PC-3 (cell line): ENCODE results near the gene FGF12. TPM values are rescaled to one million over a fixed set of nuclear protein-coding genes. Genes with fewer than 3 reads are reported as not detected.

Source experiments
- ATAC-seq: fragments of 200-7000 bp; cut with Tn5 transposase; 2 replicates; pipeline ENCODE4 v1.9.1; 2020; ENCODE audit warnings: mild to moderate bottlenecking, moderate library complexity
- BruUV-seq: library from RNA; stranded (reverse); fragments of 400-500 nt; replicated peaks from 2 replicates; lab custom pipeline; 2021; lab: Mats Ljungman, UMichigan
- CTCF ChIA-PET: fragments of 300-600 bp; sonication (Branson Sonifier 250); formaldehyde crosslinking; loops from one replicate; lab custom pipeline; 2022; ENCODE audit warnings: antibody characterized with exemption; lab: Charles Lee
- POLR2A ChIA-PET: fragments of 300-600 bp; sonication (Branson Sonifier 250); formaldehyde crosslinking; loops from one replicate; lab custom pipeline; 2022; ENCODE audit warnings: antibody characterized with exemption; ENCODE audit not compliant: unreplicated experiment; lab: Charles Lee
- DNase-seq: peaks from one replicate; pipeline ENCODE4 v3.0.0-alpha.2; 2015
- H2AFZ ChIP-seq: fragments of 300-600 bp; sonication (generic); 2 replicates; pipeline ENCODE4 v1.6.0; 2016; ENCODE audit warnings: antibody characterized with exemption, low read length
- H3F3A ChIP-seq: fragments of 300-600 bp; sonication (generic); one replicate; pipeline ENCODE4 v1.6.0; 2017; ENCODE audit warnings: antibody characterized with exemption, low read length, control low read depth, mild to moderate bottlenecking; ENCODE audit not compliant: unreplicated experiment
- H3K27ac ChIP-seq: fragments of 300-600 bp; sonication (generic); 2 replicates; pipeline ENCODE4 v1.5.1; 2016; ENCODE audit warnings: mild to moderate bottlenecking, low read length
- H3K27me3 ChIP-seq: fragments of 300-600 bp; sonication (generic); 2 replicates; pipeline ENCODE4 v1.6.1; 2016; ENCODE audit warnings: low read length, mixed read lengths
- H3K36me3 ChIP-seq: fragments of 300-600 bp; sonication (generic); 2 replicates; pipeline ENCODE4 v1.6.1; 2016; ENCODE audit warnings: low read depth, mixed run types, low read length, mixed read lengths
- H3K4me1 ChIP-seq: fragments of 300-600 bp; sonication (generic); 2 replicates; pipeline ENCODE4 v1.5.1; 2016; ENCODE audit warnings: low read length; ENCODE audit not compliant: insufficient read depth
- H3K4me2 ChIP-seq: fragments of 300-600 bp; sonication (generic); 2 replicates; pipeline ENCODE4 v1.6.0; 2016; ENCODE audit warnings: low read length
- H3K4me3 ChIP-seq: fragments of 300-600 bp; sonication (generic); 2 replicates; pipeline ENCODE4 v1.5.1; 2016; ENCODE audit warnings: mild to moderate bottlenecking, low read length, mixed read lengths
- H3K79me2 ChIP-seq: fragments of 300-600 bp; sonication (generic); 2 replicates; pipeline ENCODE4 v1.6.1; 2017; ENCODE audit warnings: low read length, mixed read lengths
- H3K9ac ChIP-seq: fragments of 300-600 bp; sonication (generic); 2 replicates; pipeline ENCODE4 v1.6.0; 2016; ENCODE audit warnings: mild to moderate bottlenecking, low read length
- H3K9me2 ChIP-seq: fragments of 300-600 bp; sonication (generic); replicated peaks from 2 replicates; pipeline ENCODE4 v1.6.1; 2016; ENCODE audit warnings: mixed run types, low read length, mixed read lengths
- H3K9me3 ChIP-seq: fragments of 300-600 bp; sonication (generic); 2 replicates; pipeline ENCODE4 v1.6.1; 2016; ENCODE audit warnings: low read length, mixed read lengths
- H4K20me1 ChIP-seq: fragments of 300-600 bp; sonication (generic); 2 replicates; pipeline ENCODE4 v1.6.1; 2016; ENCODE audit warnings: low read length, mixed read lengths
- CTCF ChIP-seq: fragments of 300-600 bp; sonication (generic); conservative IDR thresholded peaks from 2 replicates; pipeline ENCODE4 v1.5.1; 2017; ENCODE audit warnings: antibody characterized with exemption, low read depth, mild to moderate bottlenecking, low read length
- EZH2 ChIP-seq: fragments of 300-600 bp; sonication (generic); IDR thresholded peaks from one replicate; pipeline ENCODE4 v1.6.1; 2017; ENCODE audit warnings: antibody characterized with exemption, mild to moderate bottlenecking, low read length; ENCODE audit not compliant: unreplicated experiment
- EZH2phosphoT487 ChIP-seq: fragments of 300-600 bp; sonication (generic); IDR thresholded peaks from 2 replicates; pipeline ENCODE4 v1.6.1; 2018; ENCODE audit warnings: mild to moderate bottlenecking, antibody characterized with exemption, low read length, borderline replicate concordance
- intact Hi-C: fragments of 100-400 bp; cut with micrococcal nuclease; formaldehyde crosslinking; loops from 2 replicates; pipeline ENCODE4 v1.9.0; 2023
- total RNA-seq: library from RNA; depleted of rRNA; stranded (reverse); fragments of >200 nt; gene quantifications from 2 replicates; pipeline ENCODE4 v1.2.3, GENCODE V29; 2014

FGF12 gene
- total RNA-seq, 1 experiment from 2014 or later = not detected

- Histone ChIP-seq H3K4me1 (no peaks in the 10 kb centered on the region), H3K36me3 (no peaks in the 10 kb centered on the region), H3K9me3 (no peaks in the 10 kb centered on the region), H2AFZ (no peak overlapping the region), H3K27me3 (peaks cover 4% of the 10 kb centered on the region; the same call in 1 of the 2 replicates), H3K4me2 (no peak overlapping the region), H3F3A (no peaks in the 10 kb centered on the region), H3K9me2 (no peaks in the 10 kb centered on the region), H4K20me1 (no peaks in the 10 kb centered on the region), H3K27ac (no peak overlapping the region), H3K9ac (no peak overlapping the region), H3K4me3 (no peak overlapping the region), H3K79me2 (no peaks in the 10 kb centered on the region)
- CTCF ChIA-PET = no interaction called here
- intact Hi-C loops = loop anchor here (10.0 kb wide), 1 partner anchor 768 kb away; no protein-coding TSS in a partner anchor
- BruUV-seq = no TSS peak
- TF ChIP-seq EZH2phosphoT487 (no peak), CTCF (no peak), EZH2 (no peak)
- DNase-seq = no peak
- no peak for ATAC-seq
- POLR2A ChIA-PET = no interaction called here
These were observed 544.2 kb downstream of the FGF12 start for GRCh38 chr3:192183109-192183508.

- CTCF ChIA-PET = no interaction called here
- intact Hi-C loops = loop anchor here (10.0 kb wide), 1 partner anchor 766 kb away; no protein-coding TSS in a partner anchor
These were observed 546.2 kb downstream of the FGF12 start for GRCh38 chr3:192181151-192181550.

More at GRCh38 chr3:192181151-192181550, 546.2 kb downstream of the FGF12 start:
- H3K9me2 ChIP-seq = no peaks in the 10 kb centered on the region
- no peak overlapping the region for H3K4me3 ChIP-seq
- no peaks in the 10 kb centered on the region for H3K4me1 ChIP-seq
- TF ChIP-seq EZH2 (no peak), EZH2phosphoT487 (no peak), CTCF (no peak)
- no peaks in the 10 kb centered on the region for H3K36me3 ChIP-seq
- H3K9ac ChIP-seq = no peak overlapping the region
- no peak for DNase-seq
- H2AFZ ChIP-seq = no peak overlapping the region
- no peaks in the 10 kb centered on the region for H3F3A ChIP-seq
- H3K27ac ChIP-seq = no peak overlapping the region
- no peaks in the 10 kb centered on the region for H3K79me2 ChIP-seq
- no peaks in the 10 kb centered on the region for H3K9me3 ChIP-seq
- H3K4me2 ChIP-seq = no peak overlapping the region
- ATAC-seq = no peak
- POLR2A ChIA-PET = no interaction called here
- H4K20me1 ChIP-seq = no peaks in the 10 kb centered on the region
- peaks cover 4% of the 10 kb centered on the region; the same call in 1 of the 2 replicates for H3K27me3 ChIP-seq
- BruUV-seq = no TSS peak
